K562 (cell line): ENCODE measurements around the gene RPUSD2. TPM values are rescaled to one million over a fixed set of nuclear protein-coding genes. Genes with fewer than 3 reads are reported as not detected.
A peak's percentile ranks its signal among the peaks of the same experiment; 100 is the strongest.

Source experiments
- DPF2 ChIP-seq: fragments of 450-650 bp; IDR thresholded peaks from 2 replicates; pipeline ENCODE4 v1.6.1; 2016
- HDGF ChIP-seq: fragments of 450-650 bp; IDR thresholded peaks from 2 replicates; pipeline ENCODE4 v1.6.1; 2016
- KDM5B ChIP-seq: fragments of 200-600 bp; sonication (generic); IDR thresholded peaks from 2 replicates; pipeline ENCODE4 v1.6.1; 2012; ENCODE audit warnings: low read depth, mild to moderate bottlenecking, moderate library complexity, low read length, control low read depth, inconsistent platforms; ENCODE audit not compliant: insufficient replicate concordance
- NUFIP1 ChIP-seq: fragments of 450-650 bp; IDR thresholded peaks from 2 replicates; pipeline ENCODE4 v1.6.1; 2018; ENCODE audit not compliant: partially characterized antibody
- PKNOX1 ChIP-seq: fragments of 450-650 bp; IDR thresholded peaks from 2 replicates; pipeline ENCODE4 v1.6.1; 2016
- TSC22D4 ChIP-seq: fragments of 450-650 bp; IDR thresholded peaks from 2 replicates; pipeline ENCODE4 v1.6.1; 2016; ENCODE audit warnings: missing genetic modification characterization, missing biosample characterization, control low read depth
- ZNF740 ChIP-seq, 3 experiments: fragments of 200-800 bp in 1 of 3; sonication (Bioruptor generic) in 1 of 3; sonication (generic) in 1 of 3; formaldehyde crosslinking in 1 of 3; IDR thresholded peaks; 2 replicates each; pipeline versions ENCODE4 v1.6.1 to v1.8.0; 2016 to 2022; ENCODE audit warnings: mild to moderate bottlenecking in 2 of 3, missing compliant biosample characterization in 2 of 3, missing genetic modification characterization in 2 of 3, missing genetic modification reagents in 1 of 3
- polyA plus RNA-seq, 8 experiments: library from polyadenylated mRNA; depleted of rRNA in 4 of 8; stranded (reverse) in 5 of 8; unstranded in 3 of 8; fragments of >200 nt; fragmentation: Nextera tagmentation in 2 of 8; fragmentation: Illumina TruSeq in 1 of 8; extraction: Ambion mirVana in 2 of 8; extraction: Trizol in 1 of 8; gene quantifications; 2 replicates each; pipeline versions ENCODE4 v1.2.1 to v1.2.3, GENCODE V29; 2011 to 2014; ENCODE audit warnings: inconsistent platforms in 1 of 8, missing spikeins in 1 of 8
- total RNA-seq, 7 experiments: library from RNA; depleted of rRNA in 6 of 7; stranded (reverse); fragments of >200 nt in 6 of 7; fragmentation: Illumina TruSeq in 2 of 7; extraction: Trizol in 2 of 7; gene quantifications; 2 replicates each; pipeline versions ENCODE4 v1.2.1 to v1.2.3, GENCODE V29; 2011 to 2021; ENCODE audit warnings: low replicate concordance in 1 of 7
- TF ChIP-seq, protein P1 (sequence below): fragments of 450-650 bp; formaldehyde crosslinking; conservative IDR thresholded peaks from 2 replicates; pipeline ENCODE4 v1.4.0; 2022; ENCODE audit warnings: mild to moderate bottlenecking, missing genetic modification characterization
- TF ChIP-seq, protein P2 (sequence below), 2 experiments: fragments of 450-650 bp; IDR thresholded peaks; 2 replicates each; pipeline ENCODE4 v1.6.1; 2016; ENCODE audit warnings: mild to moderate bottlenecking in 2 of 2, borderline replicate concordance in 1 of 2, low read depth in 1 of 2, moderate library complexity in 1 of 2
- TF ChIP-seq, protein P3 (sequence below): sonication (generic); formaldehyde crosslinking; IDR thresholded peaks from 2 replicates; pipeline ENCODE4 v1.8.1; 2023; ENCODE audit warnings: mild to moderate bottlenecking, missing genetic modification reagents, moderate library complexity

The RPUSD2 gene
- total and polyA plus RNA-seq, 9 of the 15 experiments (the other 6 are each of a cell fraction or from before 2014, with no cell fraction given): 3.7 to 30.2 (median 14.3) TPM

- TF ChIP-seq KDM5B (no peak), TSC22D4 (tag) (no peak), ZNF740 (CRISPR knock-in tag; IDR thresholded peaks at IDR 0.05) (no peak), ZNF740 (tag; IDR thresholded peaks at IDR 0.05) (no peak), HDGF (no peak), NUFIP1 (no peak), DPF2 (peak; percentile 98), PKNOX1 (no peak; the same call in 1 of the 2 replicates)
- TF ChIP-seq, protein P1, sequence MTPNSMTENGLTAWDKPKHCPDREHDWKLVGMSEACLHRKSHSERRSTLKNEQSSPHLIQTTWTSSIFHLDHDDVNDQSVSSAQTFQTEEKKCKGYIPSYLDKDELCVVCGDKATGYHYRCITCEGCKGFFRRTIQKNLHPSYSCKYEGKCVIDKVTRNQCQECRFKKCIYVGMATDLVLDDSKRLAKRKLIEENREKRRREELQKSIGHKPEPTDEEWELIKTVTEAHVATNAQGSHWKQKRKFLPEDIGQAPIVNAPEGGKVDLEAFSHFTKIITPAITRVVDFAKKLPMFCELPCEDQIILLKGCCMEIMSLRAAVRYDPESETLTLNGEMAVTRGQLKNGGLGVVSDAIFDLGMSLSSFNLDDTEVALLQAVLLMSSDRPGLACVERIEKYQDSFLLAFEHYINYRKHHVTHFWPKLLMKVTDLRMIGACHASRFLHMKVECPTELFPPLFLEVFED (CRISPR knock-in tag): no peak
- TF ChIP-seq, protein P2, sequence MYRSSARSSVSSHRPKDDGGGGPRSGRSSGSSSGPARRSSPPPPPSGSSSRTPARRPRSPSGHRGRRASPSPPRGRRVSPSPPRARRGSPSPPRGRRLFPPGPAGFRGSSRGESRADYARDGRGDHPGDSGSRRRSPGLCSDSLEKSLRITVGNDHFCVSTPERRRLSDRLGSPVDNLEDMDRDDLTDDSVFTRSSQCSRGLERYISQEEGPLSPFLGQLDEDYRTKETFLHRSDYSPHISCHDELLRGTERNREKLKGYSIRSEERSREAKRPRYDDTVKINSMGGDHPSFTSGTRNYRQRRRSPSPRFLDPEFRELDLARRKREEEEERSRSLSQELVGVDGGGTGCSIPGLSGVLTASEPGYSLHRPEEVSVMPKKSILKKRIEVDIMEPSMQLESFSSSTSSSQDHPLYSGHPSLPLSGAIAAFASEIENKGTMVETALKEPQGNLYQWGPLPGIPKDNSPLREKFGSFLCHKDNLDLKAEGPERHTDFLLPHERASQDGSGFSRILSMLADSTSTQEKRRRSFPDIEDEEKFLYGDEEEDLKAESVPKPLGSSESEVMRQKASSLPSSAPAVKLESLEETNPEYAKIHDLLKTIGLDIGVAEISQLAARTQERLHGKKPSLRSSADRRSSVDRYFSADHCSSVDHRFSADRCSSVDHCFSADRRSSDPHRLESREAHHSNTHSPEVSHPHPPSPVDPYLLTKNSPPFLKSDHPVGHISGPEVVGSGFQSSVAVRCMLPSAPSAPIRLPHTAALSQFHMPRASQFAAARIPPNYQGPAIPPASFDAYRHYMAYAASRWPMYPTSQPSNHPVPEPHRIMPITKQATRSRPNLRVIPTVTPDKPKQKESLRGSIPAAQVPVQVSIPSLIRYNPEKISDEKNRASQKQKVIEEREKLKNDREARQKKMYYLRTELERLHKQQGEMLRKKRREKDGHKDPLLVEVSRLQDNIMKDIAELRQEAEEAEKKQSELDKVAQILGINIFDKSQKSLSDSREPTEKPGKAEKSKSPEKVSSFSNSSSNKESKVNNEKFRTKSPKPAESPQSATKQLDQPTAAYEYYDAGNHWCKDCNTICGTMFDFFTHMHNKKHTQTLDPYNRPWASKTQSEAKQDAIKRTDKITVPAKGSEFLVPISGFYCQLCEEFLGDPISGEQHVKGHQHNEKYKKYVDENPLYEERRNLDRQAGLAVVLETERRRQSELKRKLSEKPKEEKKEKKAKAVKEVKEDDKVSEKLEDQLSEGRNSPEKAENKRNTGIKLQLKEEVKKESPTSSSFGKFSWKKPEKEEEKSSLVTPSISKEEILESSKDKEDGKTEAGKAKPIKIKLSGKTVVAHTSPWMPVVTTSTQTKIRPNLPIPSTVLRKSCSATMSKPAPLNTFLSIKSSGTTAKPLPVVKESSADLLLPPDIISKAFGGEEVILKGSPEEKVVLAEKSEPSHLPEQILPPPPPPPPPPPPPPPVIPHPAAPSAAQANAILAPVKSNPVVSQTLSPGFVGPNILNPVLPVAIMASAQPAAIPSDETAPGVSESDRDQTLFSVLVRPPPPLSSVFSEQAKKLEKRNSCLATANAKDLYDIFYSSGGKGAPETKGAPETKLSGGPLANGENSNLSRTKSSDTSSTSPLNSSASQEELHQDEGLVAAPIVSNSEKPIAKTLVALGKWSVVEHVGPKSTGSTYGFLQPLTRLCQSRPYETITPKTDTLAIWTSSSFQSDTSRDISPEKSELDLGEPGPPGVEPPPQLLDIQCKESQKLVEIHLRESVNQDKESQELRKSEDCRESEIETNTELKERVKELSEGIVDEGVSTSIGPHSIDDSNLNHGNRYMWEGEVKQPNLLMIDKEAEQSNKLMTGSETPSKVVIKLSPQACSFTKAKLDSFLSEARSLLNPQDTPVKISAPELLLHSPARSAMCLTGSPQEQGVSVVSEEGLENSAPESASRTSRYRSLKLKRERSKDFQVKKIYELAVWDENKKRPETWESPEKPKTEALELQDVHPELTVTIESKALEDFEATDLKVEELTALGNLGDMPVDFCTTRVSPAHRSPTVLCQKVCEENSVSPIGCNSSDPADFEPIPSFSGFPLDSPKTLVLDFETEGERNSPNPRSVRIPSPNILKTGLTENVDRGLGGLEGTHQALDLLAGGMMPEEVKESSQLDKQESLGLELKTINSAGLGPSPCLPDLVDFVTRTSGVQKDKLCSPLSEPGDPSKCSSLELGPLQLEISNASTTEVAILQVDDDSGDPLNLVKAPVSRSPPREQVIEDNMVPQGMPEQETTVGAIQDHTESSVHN (IDR thresholded peaks at IDR 0.05; ENCODE audit: borderline replicate concordance in 1 of 2, low read depth in 1 of 2): no peak
- TF ChIP-seq, protein P3, sequence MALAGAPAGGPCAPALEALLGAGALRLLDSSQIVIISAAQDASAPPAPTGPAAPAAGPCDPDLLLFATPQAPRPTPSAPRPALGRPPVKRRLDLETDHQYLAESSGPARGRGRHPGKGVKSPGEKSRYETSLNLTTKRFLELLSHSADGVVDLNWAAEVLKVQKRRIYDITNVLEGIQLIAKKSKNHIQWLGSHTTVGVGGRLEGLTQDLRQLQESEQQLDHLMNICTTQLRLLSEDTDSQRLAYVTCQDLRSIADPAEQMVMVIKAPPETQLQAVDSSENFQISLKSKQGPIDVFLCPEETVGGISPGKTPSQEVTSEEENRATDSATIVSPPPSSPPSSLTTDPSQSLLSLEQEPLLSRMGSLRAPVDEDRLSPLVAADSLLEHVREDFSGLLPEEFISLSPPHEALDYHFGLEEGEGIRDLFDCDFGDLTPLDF (CRISPR knock-in tag): no peak
Measured at GRCh38 chr15:40558952-40559742, 10.0 kb upstream of the RPUSD2 start (continued).
